ENCODE measurements around the gene EEPD1. TPM values are rescaled to one million over a fixed set of nuclear protein-coding genes. Genes with fewer than 3 reads are reported as not detected.

EEPD1 gene
- polyA plus RNA-seq, 2 of the 4 experiments (the other 2 are of a cell fraction): 16.0 to 24.3 TPM

DNA sequence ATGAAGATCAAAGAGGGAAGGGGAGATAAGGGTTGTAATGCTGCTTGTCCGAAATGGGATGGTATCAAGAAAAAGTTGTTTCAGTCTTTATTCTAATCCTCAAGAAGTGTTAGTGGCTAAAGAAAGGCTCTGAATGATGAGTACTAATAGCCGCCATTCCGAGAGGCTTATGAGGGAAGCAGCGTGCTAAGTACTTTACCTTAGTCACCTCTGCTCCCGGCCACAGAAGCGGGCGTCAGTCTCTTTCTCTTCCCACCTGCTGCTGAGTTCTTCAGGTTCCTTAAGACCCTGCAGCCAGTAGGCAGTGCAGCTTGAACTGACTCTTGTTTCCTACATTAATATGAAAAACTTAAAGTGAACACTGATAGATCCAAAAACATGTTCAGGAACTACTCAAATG is 73.1 kb downstream of the EEPD1 start:
- Histone ChIP-seq H3K9me3 (no peaks in the 10 kb centered on the region), H3K4me3 (no peak overlapping the region), H3K27ac (no peak overlapping the region), H3K4me2 (no peak overlapping the region), H3K4me1 (no peaks in the 10 kb centered on the region; the same call in 2 of the 3 replicates)
- ATAC-seq: no peak
- ChIA-PET POLR2A (no interaction called here), CTCF (no interaction called here)
- WGBS (ENCODE audit: missing lambda C conversion rate): 90% methylated on average over 7 of the region's 7 CpGs
- TF ChIP-seq NR3C1 (IDR thresholded peaks at IDR 0.05): no peak
- TF ChIP-seq, protein P1, sequence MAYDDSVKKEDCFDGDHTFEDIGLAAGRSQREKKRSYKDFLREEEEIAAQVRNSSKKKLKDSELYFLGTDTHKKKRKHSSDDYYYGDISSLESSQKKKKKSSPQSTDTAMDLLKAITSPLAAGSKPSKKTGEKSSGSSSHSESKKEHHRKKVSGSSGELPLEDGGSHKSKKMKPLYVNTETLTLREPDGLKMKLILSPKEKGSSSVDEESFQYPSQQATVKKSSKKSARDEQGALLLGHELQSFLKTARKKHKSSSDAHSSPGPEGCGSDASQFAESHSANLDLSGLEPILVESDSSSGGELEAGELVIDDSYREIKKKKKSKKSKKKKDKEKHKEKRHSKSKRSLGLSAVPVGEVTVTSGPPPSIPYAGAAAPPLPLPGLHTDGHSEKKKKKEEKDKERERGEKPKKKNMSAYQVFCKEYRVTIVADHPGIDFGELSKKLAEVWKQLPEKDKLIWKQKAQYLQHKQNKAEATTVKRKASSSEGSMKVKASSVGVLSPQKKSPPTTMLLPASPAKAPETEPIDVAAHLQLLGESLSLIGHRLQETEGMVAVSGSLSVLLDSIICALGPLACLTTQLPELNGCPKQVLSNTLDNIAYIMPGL (CRISPR knock-in tag; IDR thresholded peaks at IDR 0.05; ENCODE audit: borderline replicate concordance): no peak
- no peak for TF ChIP-seq EHF (CRISPR knock-in tag; IDR thresholded peaks at IDR 0.05)
- no peak for TF ChIP-seq RNF2 (IDR thresholded peaks at IDR 0.05; ENCODE audit: borderline replicate concordance, low read depth)
- TF ChIP-seq HOXA7 (CRISPR knock-in tag; IDR thresholded peaks at IDR 0.05): no peak
- no peak for TF ChIP-seq JUNB (IDR thresholded peaks at IDR 0.05)
- TF ChIP-seq, protein P2, sequence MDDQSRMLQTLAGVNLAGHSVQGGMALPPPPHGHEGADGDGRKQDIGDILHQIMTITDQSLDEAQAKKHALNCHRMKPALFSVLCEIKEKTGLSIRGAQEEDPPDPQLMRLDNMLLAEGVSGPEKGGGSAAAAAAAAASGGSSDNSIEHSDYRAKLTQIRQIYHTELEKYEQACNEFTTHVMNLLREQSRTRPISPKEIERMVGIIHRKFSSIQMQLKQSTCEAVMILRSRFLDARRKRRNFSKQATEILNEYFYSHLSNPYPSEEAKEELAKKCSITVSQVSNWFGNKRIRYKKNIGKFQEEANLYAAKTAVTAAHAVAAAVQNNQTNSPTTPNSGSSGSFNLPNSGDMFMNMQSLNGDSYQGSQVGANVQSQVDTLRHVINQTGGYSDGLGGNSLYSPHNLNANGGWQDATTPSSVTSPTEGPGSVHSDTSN (IDR thresholded peaks at IDR 0.05): no peak
- TF ChIP-seq CBX8 (IDR thresholded peaks at IDR 0.05): no peak
- no peak for TF ChIP-seq KDM5A (IDR thresholded peaks at IDR 0.05)
- TF ChIP-seq RAD21 (conservative IDR thresholded peaks at IDR 0.05 in 1 of 2, IDR thresholded peaks at IDR 0.05 in 1 of 2): no peak
- TF ChIP-seq ZSCAN20 (CRISPR knock-in tag; IDR thresholded peaks at IDR 0.05): no peak
- no peak for TF ChIP-seq SMC3 (IDR thresholded peaks at IDR 0.05)
- TF ChIP-seq, protein P3, sequence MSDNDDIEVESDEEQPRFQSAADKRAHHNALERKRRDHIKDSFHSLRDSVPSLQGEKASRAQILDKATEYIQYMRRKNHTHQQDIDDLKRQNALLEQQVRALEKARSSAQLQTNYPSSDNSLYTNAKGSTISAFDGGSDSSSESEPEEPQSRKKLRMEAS (IDR thresholded peaks at IDR 0.05): no peak
- no peak for DNase-seq (ENCODE audit: low read depth in 1 of 2, low spot score in 1 of 2)
- no peak for FAIRE-seq

DNA sequence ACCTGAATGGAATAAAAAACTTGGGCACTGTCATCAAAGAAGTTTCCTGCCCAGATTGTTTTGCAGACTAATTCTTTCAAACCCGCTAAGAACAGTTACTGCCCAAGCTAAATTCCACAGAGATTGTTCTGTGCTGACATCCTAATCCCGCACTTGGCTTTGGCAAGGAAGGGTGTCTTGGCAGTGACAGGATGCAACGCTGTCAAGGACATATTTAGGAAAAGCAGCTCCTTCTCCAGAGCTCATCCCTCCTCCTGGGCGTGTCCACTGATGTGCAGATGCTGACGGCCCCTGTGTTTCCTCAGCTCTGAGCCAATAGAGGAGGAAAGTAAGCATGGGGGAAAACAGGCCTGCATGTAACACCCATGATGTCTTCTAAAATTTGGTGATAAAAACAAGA is 74.2 kb downstream of the EEPD1 start:
- H3K4me2 ChIP-seq: peak overlapping the region; percentile 1; the same call in 1 of the 3 replicates
- ChIA-PET POLR2A (no interaction called here), CTCF (interaction anchor here (1.1 kb wide), 1 partner anchor 92 kb away, joined by 3 read pairs; no protein-coding TSS in a partner anchor)
- ATAC-seq (peak in 1 of 2 experiments; percentile 40; a peak in 1 of 6 replicates), FAIRE-seq (no peak), DNase-seq (ENCODE audit: low read depth in 1 of 2, low spot score in 1 of 2) (no peak)
- no peak overlapping the region for H3K27ac ChIP-seq
- peaks cover 3% of the 10 kb centered on the region for H3K4me1 ChIP-seq
- H3K4me3 ChIP-seq: no peak overlapping the region
- no peaks in the 10 kb centered on the region for H3K9me3 ChIP-seq
- WGBS (ENCODE audit: missing lambda C conversion rate): 73% methylated on average over 5 of the region's 5 CpGs
- no peak for TF ChIP-seq FOSB (CRISPR knock-in tag; IDR thresholded peaks at IDR 0.05)

DNA sequence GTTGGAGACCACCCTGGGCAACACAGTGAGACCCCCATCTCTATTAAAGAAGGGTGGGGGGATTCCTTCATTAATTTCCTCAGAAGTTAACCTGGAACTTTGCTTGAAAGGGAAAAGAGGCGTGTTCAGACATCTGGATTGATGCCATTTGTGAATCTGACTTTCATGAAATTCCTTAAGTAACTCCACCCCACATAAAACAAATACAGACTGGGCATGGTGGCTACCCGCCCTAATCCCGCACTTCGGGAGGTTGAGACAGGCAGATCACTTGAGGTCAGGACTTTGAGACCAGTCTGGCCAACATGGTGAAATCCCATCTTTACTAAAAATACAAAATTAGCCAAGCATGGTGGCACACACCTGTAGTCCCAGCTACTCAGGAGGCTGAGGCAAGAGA is 75.0 kb downstream of the EEPD1 start:
- H3K4me1 ChIP-seq: peaks cover 11% of the 10 kb centered on the region
- no peak overlapping the region; a peak in 1 of 6 replicates for H3K27ac ChIP-seq
- H3K4me2 ChIP-seq: peak overlapping the region; percentile 1; the same call in 1 of the 3 replicates
- FAIRE-seq: no peak
- ChIA-PET POLR2A (no interaction called here), CTCF (no interaction called here)
- no peaks in the 10 kb centered on the region for H3K9me3 ChIP-seq
- DNase-seq (ENCODE audit: low read depth in 1 of 2, low spot score in 1 of 2): peak in 1 of 2 experiments; percentile 47
- 37% methylated on average over 4 of the region's 4 CpGs for WGBS (ENCODE audit: missing lambda C conversion rate)
- TF ChIP-seq PHF8 (IDR thresholded peaks at IDR 0.05; ENCODE audit: borderline replicate concordance, low read depth) (no peak), NPAS2 (CRISPR knock-in tag; IDR thresholded peaks at IDR 0.05; ENCODE audit: borderline replicate concordance) (no peak), GATA3 (IDR thresholded peaks at IDR 0.05; ENCODE audit: borderline replicate concordance) (no peak), RCOR1 (IDR thresholded peaks at IDR 0.05; ENCODE audit: low read depth, low read length) (no peak), NR3C1 (IDR thresholded peaks at IDR 0.05) (no peak)
- no peak overlapping the region for H3K4me3 ChIP-seq
- no peak for ATAC-seq

DNA sequence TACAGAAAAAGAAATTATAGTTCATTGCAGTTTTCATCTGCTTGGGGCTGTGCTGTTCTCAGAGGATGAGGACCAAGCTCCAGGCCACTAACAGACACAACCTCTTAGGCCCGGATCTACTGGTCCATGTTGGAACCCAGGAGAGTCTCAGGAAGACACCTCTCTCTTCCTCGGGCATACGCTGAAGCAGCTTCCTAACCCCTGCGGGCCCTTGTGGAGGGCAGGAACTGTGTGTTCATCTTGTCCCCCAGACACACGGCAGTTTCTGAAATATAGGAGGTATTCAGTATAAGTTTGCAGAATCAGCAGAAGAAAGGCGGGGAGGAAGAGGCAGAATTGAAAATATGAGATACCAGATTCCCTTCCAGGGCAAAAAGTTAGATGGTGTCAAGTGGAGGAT is 78.4 kb downstream of the EEPD1 start:
- ChIA-PET POLR2A (no interaction called here), CTCF (interaction anchor here (1.1 kb wide), 1 partner anchor 8 kb away, joined by 4 read pairs; no protein-coding TSS in a partner anchor)
- no peak for ATAC-seq
- Histone ChIP-seq H3K4me3 (no peak overlapping the region), H3K4me1 (peaks cover 16% of the 10 kb centered on the region), H3K27ac (no peak overlapping the region), H3K4me2 (no peak overlapping the region), H3K9me3 (no peaks in the 10 kb centered on the region)
- FAIRE-seq: no peak
- no peak for DNase-seq (ENCODE audit: low read depth in 1 of 2, low spot score in 1 of 2)
- no peak for TF ChIP-seq POLR2AphosphoS2 (conservative IDR thresholded peaks at IDR 0.05; ENCODE audit: low read length)
- TF ChIP-seq SMC3 (IDR thresholded peaks at IDR 0.05): no peak
- TF ChIP-seq, protein P4, sequence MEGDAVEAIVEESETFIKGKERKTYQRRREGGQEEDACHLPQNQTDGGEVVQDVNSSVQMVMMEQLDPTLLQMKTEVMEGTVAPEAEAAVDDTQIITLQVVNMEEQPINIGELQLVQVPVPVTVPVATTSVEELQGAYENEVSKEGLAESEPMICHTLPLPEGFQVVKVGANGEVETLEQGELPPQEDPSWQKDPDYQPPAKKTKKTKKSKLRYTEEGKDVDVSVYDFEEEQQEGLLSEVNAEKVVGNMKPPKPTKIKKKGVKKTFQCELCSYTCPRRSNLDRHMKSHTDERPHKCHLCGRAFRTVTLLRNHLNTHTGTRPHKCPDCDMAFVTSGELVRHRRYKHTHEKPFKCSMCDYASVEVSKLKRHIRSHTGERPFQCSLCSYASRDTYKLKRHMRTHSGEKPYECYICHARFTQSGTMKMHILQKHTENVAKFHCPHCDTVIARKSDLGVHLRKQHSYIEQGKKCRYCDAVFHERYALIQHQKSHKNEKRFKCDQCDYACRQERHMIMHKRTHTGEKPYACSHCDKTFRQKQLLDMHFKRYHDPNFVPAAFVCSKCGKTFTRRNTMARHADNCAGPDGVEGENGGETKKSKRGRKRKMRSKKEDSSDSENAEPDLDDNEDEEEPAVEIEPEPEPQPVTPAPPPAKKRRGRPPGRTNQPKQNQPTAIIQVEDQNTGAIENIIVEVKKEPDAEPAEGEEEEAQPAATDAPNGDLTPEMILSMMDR (IDR thresholded peaks at IDR 0.05): no peak
- TF ChIP-seq HDAC2 (IDR thresholded peaks at IDR 0.05): no peak
- WGBS (ENCODE audit: missing lambda C conversion rate): 88% methylated on average over 6 of the region's 6 CpGs
